Activated naive CD8-positive, alpha-beta T cell treated with anti-CD3 and anti-CD28 coated beads for 36 hours (primary cell): ENCODE measurements around the gene TECTA. TPM values are rescaled to one million over a fixed set of nuclear protein-coding genes. Genes with fewer than 3 reads are reported as not detected.

Experiments used
- DNase-seq: peaks from one replicate; pipeline ENCODE4 v3.0.0; 2021
- H3K27ac Mint-ChIP-seq: one replicate; pipeline ENCODE4 v1.8.0; 2022; ENCODE audit warnings: mild to moderate bottlenecking, moderate library complexity, mixed read lengths
- H3K27me3 Mint-ChIP-seq: one replicate; pipeline ENCODE4 v1.8.0; 2022; ENCODE audit warnings: mild to moderate bottlenecking, mixed read lengths
- H3K36me3 Mint-ChIP-seq: one replicate; pipeline ENCODE4 v1.8.0; 2021; ENCODE audit warnings: mild to moderate bottlenecking, mixed read lengths
- H3K4me1 Mint-ChIP-seq: one replicate; pipeline ENCODE4 v1.8.0; 2021; ENCODE audit warnings: mixed read lengths
- H3K4me3 Mint-ChIP-seq: one replicate; pipeline ENCODE4 v1.8.0; 2022; ENCODE audit warnings: mild to moderate bottlenecking, moderate library complexity, mixed read lengths
- H3K9me3 Mint-ChIP-seq: one replicate; pipeline ENCODE4 v1.8.0; 2022; ENCODE audit warnings: mixed read lengths
- total RNA-seq, 2 experiments: library from RNA; stranded (reverse); gene quantifications; one replicate each; pipeline ENCODE4 v1.2.3, GENCODE V29; 2021

TECTA gene
- total RNA-seq, 2 experiments from 2014 or later, result 0.31 to 0.40 TPM

GRCh38 chr11:121132211-121132976 is 31.4 kb downstream of the TECTA start:
- no peaks in the 10 kb centered on the region for H3K36me3 Mint-ChIP-seq
- DNase-seq, result no peak
- no peaks in the 10 kb centered on the region for H3K4me1 Mint-ChIP-seq
- no peak overlapping the region for H3K27ac Mint-ChIP-seq
- H3K27me3 Mint-ChIP-seq, result no peaks in the 10 kb centered on the region
- H3K4me3 Mint-ChIP-seq, result no peak overlapping the region
- no peaks in the 10 kb centered on the region for H3K9me3 Mint-ChIP-seq

- H3K27ac Mint-ChIP-seq, result no peak overlapping the region
- DNase-seq, result no peak
- H3K4me1 Mint-ChIP-seq, result no peaks in the 10 kb centered on the region
- no peak overlapping the region for H3K4me3 Mint-ChIP-seq
- H3K9me3 Mint-ChIP-seq, result no peaks in the 10 kb centered on the region
- no peaks in the 10 kb centered on the region for H3K36me3 Mint-ChIP-seq
- H3K27me3 Mint-ChIP-seq, result no peaks in the 10 kb centered on the region
These were observed 33.8 kb downstream of the TECTA start for GRCh38 chr11:121134741-121135312.

GRCh38 chr11:121137005-121137404 is 36.0 kb downstream of the TECTA start:
- Mint-ChIP-seq H3K9me3 (no peaks in the 10 kb centered on the region), H3K4me1 (no peaks in the 10 kb centered on the region), H3K27me3 (no peaks in the 10 kb centered on the region), H3K36me3 (no peaks in the 10 kb centered on the region), H3K27ac (no peak overlapping the region), H3K4me3 (no peak overlapping the region)
- DNase-seq, result no peak

DNA sequence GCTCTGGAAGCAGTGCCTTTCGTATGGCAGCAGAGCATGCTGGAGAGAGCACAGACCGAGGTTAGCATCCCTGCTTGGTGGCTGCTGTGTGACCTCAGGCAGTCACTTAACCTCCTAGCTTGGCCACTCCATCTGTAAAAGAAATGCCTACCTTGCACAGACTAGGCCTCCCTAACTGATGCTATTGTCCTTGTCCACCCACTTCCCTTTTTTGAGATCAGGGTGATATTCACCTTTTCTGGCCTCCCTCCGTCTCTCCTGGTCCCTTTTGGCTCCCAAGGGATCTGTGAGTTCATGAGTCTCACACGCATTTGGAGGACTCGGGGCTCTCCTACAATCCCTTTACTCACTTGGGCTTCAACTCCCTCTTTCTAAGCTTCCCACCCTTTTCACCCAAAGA is 37.2 kb downstream of the TECTA start:
- no peaks in the 10 kb centered on the region for H3K36me3 Mint-ChIP-seq
- DNase-seq, result no peak
- H3K4me3 Mint-ChIP-seq, result no peak overlapping the region
- no peak overlapping the region for H3K27ac Mint-ChIP-seq
- H3K9me3 Mint-ChIP-seq, result no peaks in the 10 kb centered on the region
- no peaks in the 10 kb centered on the region for H3K27me3 Mint-ChIP-seq
- no peaks in the 10 kb centered on the region for H3K4me1 Mint-ChIP-seq

GRCh38 chr11:121140369-121140768 is 39.3 kb downstream of the TECTA start:
- H3K27ac Mint-ChIP-seq, result no peak overlapping the region
- H3K9me3 Mint-ChIP-seq, result no peaks in the 10 kb centered on the region
- no peaks in the 10 kb centered on the region for H3K4me1 Mint-ChIP-seq
- no peaks in the 10 kb centered on the region for H3K27me3 Mint-ChIP-seq
- H3K36me3 Mint-ChIP-seq, result no peaks in the 10 kb centered on the region
- no peak for DNase-seq
- no peak overlapping the region for H3K4me3 Mint-ChIP-seq

DNA sequence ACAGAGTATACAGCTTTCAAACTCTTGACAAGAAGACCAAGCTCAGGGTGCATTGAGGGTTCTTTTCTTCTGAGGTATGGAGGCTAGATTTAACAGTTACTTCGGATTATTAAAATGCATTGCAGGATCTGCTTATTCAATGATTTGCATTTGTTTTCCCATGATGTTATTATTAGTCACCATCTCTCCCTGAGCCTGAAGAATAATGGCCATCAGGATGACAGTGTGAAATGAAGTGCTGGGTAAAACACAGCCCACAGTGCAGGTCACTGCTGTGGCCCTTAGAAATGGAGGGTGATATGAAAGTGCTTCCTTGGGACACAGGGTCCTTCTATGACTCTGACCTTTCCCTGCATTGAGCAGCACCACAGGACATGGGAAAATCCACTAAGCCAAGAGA is 40.0 kb downstream of the TECTA start:
- Mint-ChIP-seq H3K4me3 (no peak overlapping the region), H3K9me3 (no peaks in the 10 kb centered on the region), H3K4me1 (no peaks in the 10 kb centered on the region), H3K27me3 (no peaks in the 10 kb centered on the region), H3K27ac (no peak overlapping the region), H3K36me3 (no peaks in the 10 kb centered on the region)
- DNase-seq, result no peak

DNA sequence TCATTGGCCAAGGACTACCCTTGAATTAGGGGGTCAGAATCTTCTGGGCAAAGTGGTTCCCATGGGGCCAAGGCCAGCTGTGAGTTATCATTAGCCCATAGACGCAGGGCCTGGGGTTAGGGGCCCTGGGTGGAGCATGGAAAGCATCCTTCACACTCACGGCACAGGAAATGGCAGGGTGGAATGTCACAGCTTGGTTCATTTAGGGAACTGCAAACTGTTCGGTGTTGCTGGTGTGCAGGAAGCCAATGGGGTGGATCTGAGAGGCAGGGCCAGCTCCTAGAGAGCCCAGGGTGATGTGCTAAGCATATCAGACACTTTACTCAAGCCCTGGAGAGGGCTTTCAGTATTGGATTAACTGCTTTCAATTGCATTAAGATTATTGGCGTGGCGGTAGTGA is 42.9 kb downstream of the TECTA start:
- Mint-ChIP-seq H3K27me3 (no peaks in the 10 kb centered on the region), H3K36me3 (no peaks in the 10 kb centered on the region), H3K27ac (no peak overlapping the region), H3K4me3 (no peak overlapping the region), H3K9me3 (no peaks in the 10 kb centered on the region), H3K4me1 (no peaks in the 10 kb centered on the region)
- DNase-seq, result no peak

DNA sequence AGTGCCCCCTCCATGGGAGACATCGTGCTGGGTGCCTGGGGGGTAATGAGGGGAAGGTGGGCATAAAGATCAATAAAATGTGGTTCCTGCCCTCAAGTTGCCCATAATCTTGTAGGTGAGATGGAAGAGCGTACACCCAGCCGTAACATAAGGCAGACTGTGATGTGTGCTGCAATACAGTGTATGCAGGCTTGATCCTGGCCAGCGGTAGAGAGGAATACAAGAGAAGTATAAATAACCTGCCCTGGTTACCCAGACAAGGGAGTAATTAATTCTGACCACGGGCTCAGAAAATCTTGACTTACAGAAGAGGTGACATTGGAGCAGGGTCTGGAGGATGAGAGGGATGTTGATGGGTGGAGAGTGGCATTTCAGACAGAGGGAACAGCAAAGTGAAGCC is 43.7 kb downstream of the TECTA start:
- no peaks in the 10 kb centered on the region for H3K27me3 Mint-ChIP-seq
- no peak for DNase-seq
- no peaks in the 10 kb centered on the region for H3K9me3 Mint-ChIP-seq
- no peaks in the 10 kb centered on the region for H3K4me1 Mint-ChIP-seq
- no peak overlapping the region for H3K27ac Mint-ChIP-seq
- no peak overlapping the region for H3K4me3 Mint-ChIP-seq
- no peaks in the 10 kb centered on the region for H3K36me3 Mint-ChIP-seq

GRCh38 chr11:121145826-121146225 is 44.8 kb downstream of the TECTA start:
- Mint-ChIP-seq H3K36me3 (no peaks in the 10 kb centered on the region), H3K27ac (no peak overlapping the region), H3K27me3 (no peaks in the 10 kb centered on the region), H3K4me1 (no peaks in the 10 kb centered on the region), H3K4me3 (no peak overlapping the region), H3K9me3 (no peaks in the 10 kb centered on the region)
- no peak for DNase-seq

DNA sequence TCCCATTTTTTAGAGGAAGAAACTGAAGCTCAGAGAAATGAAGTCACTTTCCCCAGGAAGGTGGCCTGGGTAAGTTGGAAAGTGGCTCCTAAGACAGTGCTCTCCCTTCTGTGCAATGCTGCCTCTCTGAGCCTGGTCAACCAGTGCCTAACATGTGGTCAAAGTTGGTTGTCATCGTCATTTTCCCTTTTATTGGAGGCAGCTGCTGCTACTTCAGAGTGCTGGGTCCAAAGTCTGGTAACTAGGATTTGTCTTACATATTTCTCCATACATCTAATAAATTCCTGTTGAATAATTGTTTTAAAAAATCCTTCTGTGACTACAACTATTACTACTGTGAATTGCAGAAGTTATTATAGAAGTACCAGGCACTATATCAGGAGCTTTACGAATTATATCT is 48.1 kb downstream of the TECTA start:
- Mint-ChIP-seq H3K27me3 (no peaks in the 10 kb centered on the region), H3K4me3 (no peak overlapping the region), H3K9me3 (no peaks in the 10 kb centered on the region), H3K27ac (no peak overlapping the region), H3K4me1 (no peaks in the 10 kb centered on the region), H3K36me3 (no peaks in the 10 kb centered on the region)
- DNase-seq, result no peak

GRCh38 chr11:121151207-121151688 is 50.2 kb downstream of the TECTA start:
- Mint-ChIP-seq H3K27ac (no peak overlapping the region), H3K27me3 (no peaks in the 10 kb centered on the region), H3K4me3 (no peak overlapping the region)

GRCh38 chr11:121152764-121153163 is 51.7 kb downstream of the TECTA start:
- Mint-ChIP-seq H3K4me3 (no peak overlapping the region), H3K27ac (no peak overlapping the region), H3K27me3 (no peaks in the 10 kb centered on the region), H3K9me3 (no peaks in the 10 kb centered on the region), H3K36me3 (no peaks in the 10 kb centered on the region), H3K4me1 (no peaks in the 10 kb centered on the region)
- no peak for DNase-seq

More at GRCh38 chr11:121151207-121151688, 50.2 kb downstream of the TECTA start:
- H3K36me3 Mint-ChIP-seq, result no peaks in the 10 kb centered on the region
- DNase-seq, result no peak
- no peaks in the 10 kb centered on the region for H3K9me3 Mint-ChIP-seq
- H3K4me1 Mint-ChIP-seq, result no peaks in the 10 kb centered on the region

- Mint-ChIP-seq H3K4me1 (no peaks in the 10 kb centered on the region), H3K4me3 (no peak overlapping the region), H3K36me3 (no peaks in the 10 kb centered on the region), H3K9me3 (no peaks in the 10 kb centered on the region), H3K27me3 (no peaks in the 10 kb centered on the region), H3K27ac (no peak overlapping the region)
- DNase-seq, result no peak
These were observed 52.4 kb downstream of the TECTA start for GRCh38 chr11:121153472-121153871.

DNA sequence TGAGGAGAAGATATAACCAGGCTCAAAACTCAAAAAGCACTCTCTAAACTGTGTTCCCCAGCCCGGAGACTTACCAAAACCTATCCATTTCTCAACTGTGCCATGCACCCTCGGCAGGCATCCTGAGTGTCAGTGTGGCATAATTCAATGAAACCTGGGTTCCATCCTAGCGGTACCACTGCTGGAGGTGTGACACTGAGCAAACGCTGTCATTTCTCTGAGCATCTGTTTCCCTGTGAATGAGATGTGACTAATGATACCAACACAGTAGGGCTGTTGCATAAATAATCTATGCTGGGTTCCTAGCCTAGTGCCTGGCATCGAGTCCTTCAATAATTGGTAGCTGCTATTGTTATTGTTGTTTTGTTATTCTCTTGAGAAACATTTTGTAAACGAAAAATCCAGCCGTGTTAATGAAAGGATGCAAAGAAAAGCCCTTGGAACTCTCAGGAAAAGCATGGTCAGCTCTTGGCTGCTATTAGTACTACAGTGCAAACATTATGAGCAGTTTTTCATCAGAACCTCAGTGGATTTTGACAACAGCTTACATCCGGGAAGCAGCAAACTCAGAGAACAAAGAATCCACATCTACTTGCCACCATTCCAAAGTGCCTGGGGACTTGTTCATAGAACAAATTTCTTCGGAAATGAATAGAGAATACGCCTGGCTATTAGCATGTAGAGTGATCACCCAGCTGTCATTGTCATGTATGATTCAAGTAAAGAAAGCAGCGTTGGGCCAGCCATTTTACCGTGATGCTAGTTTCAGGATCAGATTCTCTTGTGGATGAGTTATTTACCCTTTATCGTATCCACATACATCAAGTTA is 53.7 kb downstream of the TECTA start:
- Mint-ChIP-seq H3K27me3 (no peaks in the 10 kb centered on the region), H3K4me3 (no peak overlapping the region), H3K9me3 (no peaks in the 10 kb centered on the region), H3K27ac (no peak overlapping the region), H3K36me3 (no peaks in the 10 kb centered on the region), H3K4me1 (no peaks in the 10 kb centered on the region)
- no peak for DNase-seq

DNA sequence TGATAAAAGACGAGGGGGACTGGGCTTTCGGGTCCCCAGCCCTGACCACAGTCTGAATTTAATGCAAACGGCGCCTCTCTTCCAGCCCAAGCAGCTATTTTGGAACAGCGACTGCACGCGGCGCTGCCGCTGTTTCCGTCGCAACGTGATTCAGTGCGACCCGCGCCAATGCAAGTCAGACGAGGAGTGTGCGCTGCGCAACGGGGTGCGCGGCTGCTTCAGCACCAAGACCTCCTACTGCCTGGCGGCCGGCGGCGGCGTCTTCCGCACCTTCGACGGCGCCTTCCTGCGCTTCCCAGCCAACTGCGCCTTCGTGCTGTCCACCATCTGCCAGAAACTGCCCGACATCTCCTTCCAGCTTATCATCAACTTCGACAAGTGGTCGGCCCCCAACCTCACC is 56.7 kb downstream of the TECTA start:
- no peak for DNase-seq
- H3K36me3 Mint-ChIP-seq, result no peaks in the 10 kb centered on the region
- no peak overlapping the region for H3K27ac Mint-ChIP-seq
- H3K27me3 Mint-ChIP-seq, result no peaks in the 10 kb centered on the region
- no peak overlapping the region for H3K4me3 Mint-ChIP-seq
- no peaks in the 10 kb centered on the region for H3K4me1 Mint-ChIP-seq
- no peaks in the 10 kb centered on the region for H3K9me3 Mint-ChIP-seq
